ENCODE results near the gene SPDYC. TPM values are rescaled to one million over a fixed set of nuclear protein-coding genes. Genes with fewer than 3 reads are reported as not detected.

Gene SPDYC
- total RNA-seq = not detected

- intact Hi-C loops (cut with DNase I) = no loop called here
- Histone ChIP-seq H3K27me3 (no peaks in the 10 kb centered on the region), H3K27ac (no peak within 1 kb of the TSS), H3K4me1 (peaks cover 0 to 3% of the 10 kb centered on the region in 2 donors), H3K36me3 (no peaks in the 10 kb centered on the region), H3K4me3 (no peak within 1 kb of the TSS), H3K9me3 (no peaks in the 10 kb centered on the region)
- TF ChIP-seq CTCF (IDR thresholded peaks at IDR 0.05) = no peak
- DNase-seq (ENCODE audit: low spot score in 2 of 2) = no peak
Measured at GRCh38 chr11:65170058-65170534, at the start of gene SPDYC. TSS of gene SPDYC (plus strand) at chr11:65170233. CDS start at chr11:65171358, 1,125 bp downstream.

- Histone ChIP-seq H3K36me3 (peaks cover 25 to 52% of the 10 kb centered on the region in 2 donors), H3K27me3 (no peaks in the 10 kb centered on the region), H3K27ac (peak overlapping the region; percentile 91 to 96), H3K4me1 (peaks cover 23 to 28% of the 10 kb centered on the region in 2 donors), H3K4me3 (peak overlapping the region; percentile 80 to 91), H3K9me3 (no peaks in the 10 kb centered on the region)
- no peak for TF ChIP-seq CTCF (IDR thresholded peaks at IDR 0.05)
- no peak for DNase-seq (ENCODE audit: low spot score in 2 of 2)
- intact Hi-C loops (cut with DNase I) = no loop called here
Measured at GRCh38 chr11:65120831-65121230, 49.2 kb upstream of the SPDYC start.

- no peaks in the 10 kb centered on the region for H3K9me3 ChIP-seq
- H3K36me3 ChIP-seq = peaks cover 31 to 54% of the 10 kb centered on the region in 2 donors
- H3K27me3 ChIP-seq = no peaks in the 10 kb centered on the region
- H3K4me1 ChIP-seq = peaks cover 19 to 21% of the 10 kb centered on the region in 2 donors
- intact Hi-C loops (cut with DNase I) = no loop called here
- DNase-seq (ENCODE audit: low spot score in 2 of 2) = peak in 1 of 2 donors; percentile 66
- TF ChIP-seq CTCF (IDR thresholded peaks at IDR 0.05) = no peak
- peak overlapping the region; percentile 80 to 91 for H3K4me3 ChIP-seq
- peak overlapping the region; percentile 91 to 96 for H3K27ac ChIP-seq
Measured at GRCh38 chr11:65121447-65121864, 48.6 kb upstream of the SPDYC start.

GRCh38 chr11:65121865-65122696 is 48.0 kb upstream of the SPDYC start, which contains the start of the genes FAU and MRPL49:
TSS of gene FAU (minus strand) at chr11:65122134. CDS start at chr11:65121813, 321 bp downstream.
TSS of gene MRPL49 (plus strand) at chr11:65122321. CDS start at chr11:65122347, 26 bp downstream.
- peak; percentile 95 to 99 for DNase-seq (ENCODE audit: low spot score in 2 of 2)
- intact Hi-C loops (cut with DNase I) = loop anchor here (1.0 kb wide), 2 partner anchors 38 to 108 kb away; partner anchors contain the start of genes ARL2, CDCA5 and ZFPL1
- H3K4me1 ChIP-seq = peaks cover 15% of the 10 kb centered on the region in 2 donors
- peak within 1 kb of the TSS; percentile 80 to 91 for H3K4me3 ChIP-seq
- H3K27me3 ChIP-seq = no peaks in the 10 kb centered on the region
- no peaks in the 10 kb centered on the region for H3K9me3 ChIP-seq
- no peak for TF ChIP-seq CTCF (IDR thresholded peaks at IDR 0.05)
- H3K36me3 ChIP-seq = peaks cover 37 to 60% of the 10 kb centered on the region in 2 donors
- peak within 1 kb of the TSS; percentile 91 to 96 for H3K27ac ChIP-seq

GRCh38 chr11:65124480-65125196 is 45.4 kb upstream of the SPDYC start:
- no peaks in the 10 kb centered on the region for H3K9me3 ChIP-seq
- H3K27ac ChIP-seq = no peak overlapping the region
- peaks cover 15% of the 10 kb centered on the region in 2 donors for H3K4me1 ChIP-seq
- intact Hi-C loops (cut with DNase I) = no loop called here
- peaks cover 61 to 68% of the 10 kb centered on the region in 2 donors for H3K36me3 ChIP-seq
- H3K27me3 ChIP-seq = no peaks in the 10 kb centered on the region
- DNase-seq (ENCODE audit: low spot score in 2 of 2) = peak in 1 of 2 donors; percentile 27
- no peak for TF ChIP-seq CTCF (IDR thresholded peaks at IDR 0.05)
- H3K4me3 ChIP-seq = no peak overlapping the region
